Fibroblast of lung (primary cell): ENCODE measurements around the gene AQP1.

Source experiments
- EZH2 ChIP-seq: IDR thresholded peaks from 2 replicates; pipeline ENCODE4 v1.5.1; 2012; ENCODE audit warnings: low read length, control low read depth, mild to moderate bottlenecking; ENCODE audit errors: missing control alignments
- TF ChIP-seq, protein P1 (sequence below), 2 donors: IDR thresholded peaks in 1 of 2; conservative IDR thresholded peaks in 1 of 2; 1 replicate in 1 of 2; 2 replicates in 1 of 2; pipeline ENCODE4 v1.5.1; 2011 to 2012; ENCODE audit warnings: low read length in 2 of 2, control low read depth in 1 of 2, inconsistent platforms in 1 of 2, low read depth in 1 of 2, mild to moderate bottlenecking in 1 of 2

DNA sequence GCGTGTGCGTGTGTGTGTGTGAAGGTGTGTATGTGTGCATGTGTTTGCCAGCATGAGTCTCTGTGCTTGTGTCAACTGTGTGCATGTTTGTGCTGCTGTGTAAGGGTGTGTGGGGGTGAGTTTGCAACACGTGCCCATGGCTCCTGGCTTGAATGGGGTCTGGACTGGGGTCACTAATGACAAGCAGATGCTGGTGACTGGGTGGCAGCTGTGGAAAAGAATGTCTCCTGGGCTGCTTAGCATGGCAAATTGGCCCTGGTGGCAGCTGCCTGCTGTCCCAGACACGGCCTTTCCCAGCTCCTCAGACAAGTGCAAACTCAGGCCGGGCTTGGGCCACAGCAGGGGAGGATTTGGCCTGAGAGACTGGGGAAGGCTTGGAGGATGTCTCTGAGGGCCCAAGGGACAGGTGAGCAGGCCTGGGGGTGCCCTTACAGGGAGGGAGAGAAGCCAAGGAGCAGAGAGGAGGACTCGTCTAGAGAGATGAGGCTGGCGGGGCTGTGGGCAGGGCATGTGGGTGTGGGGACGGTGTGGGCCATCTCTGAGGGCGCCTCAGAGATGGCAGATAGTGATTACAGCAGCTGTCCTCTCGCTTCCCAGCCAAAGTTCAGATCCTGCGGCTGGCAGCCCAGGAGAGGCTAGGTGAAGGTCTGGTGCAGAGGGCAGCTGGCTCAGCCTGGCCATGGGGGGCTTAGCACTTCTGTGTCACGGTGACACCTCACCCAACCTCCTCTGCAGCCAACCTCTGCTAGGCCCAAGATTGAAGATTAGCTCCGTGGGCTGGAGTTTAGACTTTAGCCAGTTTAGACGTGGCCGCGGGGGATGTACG, 1.5 kb downstream of the AQP1 start:
- TF ChIP-seq, protein P1, sequence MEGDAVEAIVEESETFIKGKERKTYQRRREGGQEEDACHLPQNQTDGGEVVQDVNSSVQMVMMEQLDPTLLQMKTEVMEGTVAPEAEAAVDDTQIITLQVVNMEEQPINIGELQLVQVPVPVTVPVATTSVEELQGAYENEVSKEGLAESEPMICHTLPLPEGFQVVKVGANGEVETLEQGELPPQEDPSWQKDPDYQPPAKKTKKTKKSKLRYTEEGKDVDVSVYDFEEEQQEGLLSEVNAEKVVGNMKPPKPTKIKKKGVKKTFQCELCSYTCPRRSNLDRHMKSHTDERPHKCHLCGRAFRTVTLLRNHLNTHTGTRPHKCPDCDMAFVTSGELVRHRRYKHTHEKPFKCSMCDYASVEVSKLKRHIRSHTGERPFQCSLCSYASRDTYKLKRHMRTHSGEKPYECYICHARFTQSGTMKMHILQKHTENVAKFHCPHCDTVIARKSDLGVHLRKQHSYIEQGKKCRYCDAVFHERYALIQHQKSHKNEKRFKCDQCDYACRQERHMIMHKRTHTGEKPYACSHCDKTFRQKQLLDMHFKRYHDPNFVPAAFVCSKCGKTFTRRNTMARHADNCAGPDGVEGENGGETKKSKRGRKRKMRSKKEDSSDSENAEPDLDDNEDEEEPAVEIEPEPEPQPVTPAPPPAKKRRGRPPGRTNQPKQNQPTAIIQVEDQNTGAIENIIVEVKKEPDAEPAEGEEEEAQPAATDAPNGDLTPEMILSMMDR (conservative IDR thresholded peaks at IDR 0.05 in 1 of 2, IDR thresholded peaks at IDR 0.05 in 1 of 2; ENCODE audit: low read depth in 1 of 2, low read length in 2 of 2): no peak
- TF ChIP-seq EZH2: no peak
